GM12878 (cell line): ENCODE data around the gene ANKRD11. TPM values are rescaled to one million over a fixed set of nuclear protein-coding genes. Genes with fewer than 3 reads are reported as not detected.
"Not testable (repeated sequence)": the region's sequence is repeated elsewhere in the genome, so short reads cannot be mapped to it uniquely, and the experiment has no call there.

Source experiments
- ATAC-seq: fragments of 200-7000 bp; cut with Tn5 transposase; 3 replicates; pipeline ENCODE4 v1.9.1; 2020; ENCODE audit warnings: mild to moderate bottlenecking, moderate library complexity
- BruUV-seq: library from RNA; stranded (reverse); fragments of 400-500 nt; replicated peaks from 2 replicates; lab custom pipeline; 2021; lab: Mats Ljungman, UMichigan
- CTCF ChIA-PET: fragments of 300-600 bp; sonication (Branson Sonifier 250); formaldehyde crosslinking; extraction: SDS; loops from one replicate; lab custom pipeline; 2021; ENCODE audit warnings: inconsistent platforms; lab: Yijun Ruan, JAX
- POLR2A ChIA-PET: fragments of 350-600 bp; formaldehyde crosslinking; extraction: SDS; loops from one replicate; lab custom pipeline; 2021; ENCODE audit warnings: inconsistent platforms; lab: Charles Lee
- RAD21 ChIA-PET: fragments of 300-600 bp; sonication (Branson Sonifier 250); formaldehyde crosslinking; loops from one replicate; lab custom pipeline; 2023; ENCODE audit warnings: antibody characterized with exemption; ENCODE audit not compliant: unreplicated experiment; lab: Charles Lee
- SMC1A ChIA-PET: fragments of 300-600 bp; sonication (Branson Sonifier 250); formaldehyde crosslinking; loops from one replicate; lab custom pipeline; 2023; ENCODE audit not compliant: unreplicated experiment, uncharacterized antibody; lab: Charles Lee
- DNase-seq: peaks from one replicate; pipeline ENCODE4 v3.0.0-alpha.2; 2011; ENCODE audit warnings: low read depth, low spot score
- FAIRE-seq: peaks from 3 replicates; lab custom pipeline; 2011; peaks lifted over from hg19 to GRCh38; lab: Jason Lieb, UNC
- H2AFZ ChIP-seq: 2 replicates; pipeline ENCODE4 v1.6.0; 2011; ENCODE audit warnings: low read depth, low read length, control low read depth; ENCODE audit not compliant: control insufficient read depth
- H3K27ac ChIP-seq: 2 replicates; pipeline ENCODE4 v1.5.1; 2011; ENCODE audit warnings: control low read depth; ENCODE audit not compliant: control insufficient read depth, insufficient read depth
- H3K27me3 ChIP-seq, 2 experiments: replicated peaks in 1 of 2; 2 replicates each; pipeline versions ENCODE4 v1.6.0 to v1.6.1; 2011; ENCODE audit warnings: low read length in 1 of 2; ENCODE audit not compliant: control insufficient read depth in 2 of 2, insufficient read depth in 2 of 2
- H3K36me3 ChIP-seq, 2 experiments: 2 replicates each; pipeline ENCODE4 v1.5.1; 2011; ENCODE audit warnings: low read length in 1 of 2; ENCODE audit not compliant: control insufficient read depth in 2 of 2, insufficient read depth in 2 of 2
- H3K4me1 ChIP-seq: 2 replicates; pipeline ENCODE4 v1.6.1; 2011; ENCODE audit warnings: mild to moderate bottlenecking, low read length, moderate library complexity, mixed read lengths; ENCODE audit not compliant: control insufficient read depth, insufficient read depth
- H3K4me2 ChIP-seq: 2 replicates; pipeline ENCODE4 v1.6.0; 2011; ENCODE audit warnings: control low read depth; ENCODE audit not compliant: control insufficient read depth, insufficient read depth
- H3K4me3 ChIP-seq: fragments of 200-600 bp; sonication (generic); 2 replicates; pipeline ENCODE4 v1.5.1; 2016
- H3K79me2 ChIP-seq: 2 replicates; pipeline ENCODE4 v1.6.0; 2011; ENCODE audit warnings: low read length; ENCODE audit not compliant: control insufficient read depth, insufficient read depth
- H3K9ac ChIP-seq: 2 replicates; pipeline ENCODE4 v1.8.0; 2011; ENCODE audit warnings: low read length, control low read depth, mixed read lengths; ENCODE audit not compliant: control insufficient read depth, insufficient read depth
- H3K9me3 ChIP-seq: replicated peaks from 3 replicates; pipeline ENCODE4 v1.5.1; 2011; ENCODE audit warnings: mild to moderate bottlenecking, low read length; ENCODE audit not compliant: control insufficient read depth, insufficient read depth
- H4K20me1 ChIP-seq: 2 replicates; pipeline ENCODE4 v1.6.0; 2011; ENCODE audit not compliant: control insufficient read depth, insufficient read depth
- BACH1 ChIP-seq: fragments of 450-650 bp; IDR thresholded peaks from 2 replicates; pipeline ENCODE4 v1.6.1; 2017; ENCODE audit warnings: mild to moderate bottlenecking, borderline replicate concordance
- CBX3 ChIP-seq: fragments of 200-600 bp; sonication (generic); IDR thresholded peaks from 2 replicates; pipeline ENCODE4 v1.6.1; 2016; ENCODE audit warnings: low read depth, borderline replicate concordance
- CTCF ChIP-seq, 3 experiments: IDR thresholded peaks in 2 of 3; conservative IDR thresholded peaks in 1 of 3; 2 replicates each; pipeline ENCODE4 v1.5.1; 2011; ENCODE audit warnings: low read depth in 3 of 3, low read length in 3 of 3, mild to moderate bottlenecking in 3 of 3, control low read depth in 2 of 3, moderate library complexity in 2 of 3, inconsistent platforms in 1 of 3, mixed read lengths in 1 of 3; ENCODE audit not compliant: control insufficient read depth in 2 of 3, insufficient read depth in 1 of 3; ENCODE audit errors: extremely low read depth in 1 of 3
- MLLT1 ChIP-seq: fragments of 450-650 bp; IDR thresholded peaks from 2 replicates; pipeline ENCODE4 v1.6.1; 2016; ENCODE audit warnings: mild to moderate bottlenecking
- NR2F1 ChIP-seq: fragments of 450-650 bp; conservative IDR thresholded peaks from 2 replicates; pipeline ENCODE4 v1.6.1; 2017; ENCODE audit warnings: mild to moderate bottlenecking
- ZNF687 ChIP-seq: fragments of 450-650 bp; IDR thresholded peaks from 2 replicates; pipeline ENCODE4 v1.6.1; 2017; ENCODE audit warnings: mild to moderate bottlenecking, moderate library complexity
- WGBS: methylation state at CpG from one replicate; pipeline ENCODE4 v1.1.6; 2016; ENCODE audit warnings: low lambda C conversion rate; ENCODE audit not compliant: insufficient replicate concordance, insufficient coverage; ENCODE audit errors: missing lambda C conversion rate; 5-methylcytosine and 5-hydroxymethylcytosine counted together
- in situ Hi-C: fragments of 300-500 bp; cut with MboI; formaldehyde crosslinking; loops from 9 replicates; pipeline ENCODE4 v1.14.3; 2018; ENCODE audit warnings: mixed read lengths
- intact Hi-C: fragments of 100-400 bp; cut with micrococcal nuclease; formaldehyde crosslinking; loops from one replicate; pipeline ENCODE4 v1.14.2; 2022; ENCODE audit not compliant: unreplicated experiment
- polyA plus RNA-seq, 11 experiments: library from polyadenylated mRNA; depleted of rRNA in 4 of 11; unstranded in 6 of 11; stranded (reverse) in 5 of 11; fragments of >200 nt; fragmentation: Nextera tagmentation in 4 of 11; fragmentation: Illumina TruSeq in 1 of 11; extraction: Ambion mirVana in 4 of 11; extraction: Trizol in 1 of 11; gene quantifications; 1 replicate in 1 of 11; 2 replicates in 10 of 11; pipeline versions ENCODE4 v1.2.1 to v1.2.3, GENCODE V29; 2011 to 2016; ENCODE audit warnings: inconsistent platforms in 2 of 11, missing spikeins in 2 of 11, low read depth in 1 of 11
- total RNA-seq, 4 experiments: library from RNA; depleted of rRNA in 3 of 4; stranded (reverse); fragments of >200 nt in 3 of 4; fragmentation: Illumina TruSeq in 1 of 4; extraction: Trizol in 1 of 4; gene quantifications; 2 replicates each; pipeline versions ENCODE4 v1.2.1 to v1.2.3, GENCODE V29; 2013 to 2021

The ANKRD11 gene
- total and polyA plus RNA-seq, 10 of the 15 experiments (the other 5 are each of a cell fraction or from before 2014, with no cell fraction given): 5.1 to 103 (median 27.4) TPM

GRCh38 chr16:89247734-89248075 is 242.7 kb downstream of the ANKRD11 start:
- in situ Hi-C loops, CTCF ChIA-PET: not testable (repeated sequence)
- WGBS: 42% methylated on average over 13 of the region's 45 CpGs

GRCh38 chr16:89246903-89247733 is 243.2 kb downstream of the ANKRD11 start:
- FAIRE-seq (no peak), ATAC-seq (peak; percentile 97), DNase-seq (peak; percentile 11)
- H3K4me1 ChIP-seq: no peaks in the 10 kb centered on the region
- 19% methylated on average over 43 of the region's 78 CpGs for WGBS
- in situ Hi-C loops (no loop called here), intact Hi-C loops (no loop called here)
- no peaks in the 10 kb centered on the region for H3K27me3 ChIP-seq
- BruUV-seq: no TSS peak
- ChIA-PET CTCF (no interaction called here), RAD21 (interaction anchor here (0.7 kb wide), 1 partner anchor 411 kb away, joined by 3 read pairs; the partner anchor contains the start of genes CHMP1A and SPATA33), SMC1A (no interaction called here), POLR2A (interaction anchor here (0.6 to 0.7 kb wide), 2 partner anchors 18 to 261 kb away, joined by 3 to 4 read pairs; partner anchors contain the start of gene SPG7)
- no peaks in the 10 kb centered on the region for H4K20me1 ChIP-seq
- peak overlapping the region; percentile 60; the same call in 1 of the 2 replicates for H3K4me3 ChIP-seq
- peak overlapping the region; percentile 54; the same call in 1 of the 2 replicates for H3K4me2 ChIP-seq
- H2AFZ ChIP-seq: peak overlapping the region; percentile 39
- no peak overlapping the region for H3K27ac ChIP-seq
- H3K9me3 ChIP-seq: peaks cover 4% of the 10 kb centered on the region
- H3K79me2 ChIP-seq: no peaks in the 10 kb centered on the region
- H3K36me3 ChIP-seq: no peaks in the 10 kb centered on the region
- no peak overlapping the region; the same call in 1 of the 2 replicates for H3K9ac ChIP-seq
- TF ChIP-seq MLLT1 (no peak), CTCF (IDR thresholded peaks at IDR 0.05 in 2 of 3, conservative IDR thresholded peaks at IDR 0.05 in 1 of 3; ENCODE audit: control insufficient read depth in 2 of 3, extremely low read depth in 1 of 3, insufficient read depth in 1 of 3, low read depth in 3 of 3, low read length in 3 of 3) (no peak), CBX3 (no peak), ZNF687 (no peak)

More at GRCh38 chr16:89247734-89248075, 242.7 kb downstream of the ANKRD11 start:
- H4K20me1 ChIP-seq, H3K4me3 ChIP-seq, H3K79me2 ChIP-seq, H3K4me1 ChIP-seq, SMC1A ChIA-PET, H3K27me3 ChIP-seq, BruUV-seq, H3K27ac ChIP-seq, DNase-seq, FAIRE-seq, H3K36me3 ChIP-seq, H3K9ac ChIP-seq, RAD21 ChIA-PET, intact Hi-C loops, H3K9me3 ChIP-seq, ATAC-seq: not testable (repeated sequence)
- peak overlapping the region; percentile 54; the same call in 1 of the 2 replicates for H3K4me2 ChIP-seq
- POLR2A ChIA-PET: interaction anchor here (0.7 kb wide), 1 partner anchor 261 kb away, joined by 4 read pairs; the partner anchor contains the start of gene SPG7
- TF ChIP-seq NR2F1 (peak; percentile 41), BACH1 (peak; percentile 35; the same call in 1 of the 2 replicates)
- H2AFZ ChIP-seq: peak overlapping the region; percentile 58; the same call in 1 of the 2 replicates
